ENCODE data around the gene NKAIN4. TPM values are rescaled to one million over a fixed set of nuclear protein-coding genes. Genes with fewer than 3 reads are reported as not detected.

Gene NKAIN4
- total RNA-seq, 1 experiment from 2014 or later, result not detected

GRCh38 chr20:63247671-63248228 is 6.5 kb downstream of the NKAIN4 start:
- H3K27me3 ChIP-seq (replicated peaks; ENCODE audit: insufficient read depth, low read depth, low read length, poor library complexity), result peaks cover 21% of the 10 kb centered on the region
- no peaks in the 10 kb centered on the region for H3K4me1 ChIP-seq (ENCODE audit: insufficient read depth, low read length, poor library complexity, severe bottlenecking)
- TF ChIP-seq EZH2 (IDR thresholded peaks at IDR 0.05; ENCODE audit: borderline replicate concordance, low read depth, low read length, poor library complexity, severe bottlenecking) (no peak), CTCF (conservative IDR thresholded peaks at IDR 0.05; ENCODE audit: low read depth, low read length) (no peak)
- H3K36me3 ChIP-seq (ENCODE audit: insufficient read depth, low read length, poor library complexity, severe bottlenecking), result no peaks in the 10 kb centered on the region
- no TSS peak for BruUV-seq (replicated peaks)
- no peak overlapping the region for H3K4me3 ChIP-seq (ENCODE audit: low read depth, low read length, poor library complexity, severe bottlenecking)
- H3K9me3 ChIP-seq (ENCODE audit: low read depth, low read length, poor library complexity, severe bottlenecking), result no peaks in the 10 kb centered on the region
- intact Hi-C loops (cut with micrococcal nuclease; ENCODE audit: unreplicated experiment), result no loop called here
- ChIA-PET CTCF (no interaction called here), POLR2A (ENCODE audit: low non-redundant PET) (interaction anchor here (0.6 kb wide), 1 partner anchor 88 kb away, joined by 4 read pairs; no protein-coding TSS in a partner anchor)
- no peak overlapping the region for H3K27ac ChIP-seq (ENCODE audit: low read depth, low read length, poor library complexity, severe bottlenecking)
- no peak for DNase-seq (ENCODE audit: low spot score)

- H3K36me3 ChIP-seq (ENCODE audit: insufficient read depth, low read length, poor library complexity, severe bottlenecking), result no peaks in the 10 kb centered on the region
- intact Hi-C loops (cut with micrococcal nuclease; ENCODE audit: unreplicated experiment), result no loop called here
- ChIA-PET CTCF (no interaction called here), POLR2A (ENCODE audit: low non-redundant PET) (no interaction called here)
- H3K9me3 ChIP-seq (ENCODE audit: low read depth, low read length, poor library complexity, severe bottlenecking), result no peaks in the 10 kb centered on the region
- H3K27ac ChIP-seq (ENCODE audit: low read depth, low read length, poor library complexity, severe bottlenecking), result no peak overlapping the region
- no peak for DNase-seq (ENCODE audit: low spot score)
- no peaks in the 10 kb centered on the region for H3K4me1 ChIP-seq (ENCODE audit: insufficient read depth, low read length, poor library complexity, severe bottlenecking)
- TF ChIP-seq CTCF (conservative IDR thresholded peaks at IDR 0.05; ENCODE audit: low read depth, low read length) (no peak), EZH2 (IDR thresholded peaks at IDR 0.05; ENCODE audit: borderline replicate concordance, low read depth, low read length, poor library complexity, severe bottlenecking) (no peak)
- H3K27me3 ChIP-seq (replicated peaks; ENCODE audit: insufficient read depth, low read depth, low read length, poor library complexity), result peaks cover 10% of the 10 kb centered on the region
- no TSS peak for BruUV-seq (replicated peaks)
- no peak overlapping the region for H3K4me3 ChIP-seq (ENCODE audit: low read depth, low read length, poor library complexity, severe bottlenecking)
These were observed 7.6 kb downstream of the NKAIN4 start for GRCh38 chr20:63246490-63247288.

- ChIA-PET CTCF (no interaction called here), POLR2A (ENCODE audit: low non-redundant PET) (no interaction called here)
- no TSS peak for BruUV-seq (replicated peaks)
These were observed 9.8 kb downstream of the NKAIN4 start for GRCh38 chr20:63244468-63244867.

More at GRCh38 chr20:63244468-63244867, 9.8 kb downstream of the NKAIN4 start:
- no peaks in the 10 kb centered on the region for H3K9me3 ChIP-seq (ENCODE audit: low read depth, low read length, poor library complexity, severe bottlenecking)
- H3K4me3 ChIP-seq (ENCODE audit: low read depth, low read length, poor library complexity, severe bottlenecking), result no peak overlapping the region
- no peak overlapping the region for H3K27ac ChIP-seq (ENCODE audit: low read depth, low read length, poor library complexity, severe bottlenecking)
- no peaks in the 10 kb centered on the region for H3K4me1 ChIP-seq (ENCODE audit: insufficient read depth, low read length, poor library complexity, severe bottlenecking)
- no peaks in the 10 kb centered on the region for H3K36me3 ChIP-seq (ENCODE audit: insufficient read depth, low read length, poor library complexity, severe bottlenecking)
- peaks cover 4% of the 10 kb centered on the region for H3K27me3 ChIP-seq (replicated peaks; ENCODE audit: insufficient read depth, low read depth, low read length, poor library complexity)
- intact Hi-C loops (cut with micrococcal nuclease; ENCODE audit: unreplicated experiment), result no loop called here
- DNase-seq (ENCODE audit: low spot score), result no peak
- TF ChIP-seq CTCF (conservative IDR thresholded peaks at IDR 0.05; ENCODE audit: low read depth, low read length) (no peak), EZH2 (IDR thresholded peaks at IDR 0.05; ENCODE audit: borderline replicate concordance, low read depth, low read length, poor library complexity, severe bottlenecking) (no peak)

Data from A673 (cell line).